ENCODE data around the gene SIRT4.

SIRT4 gene

GRCh38 chr12:120316798-120317223, 14.7 kb downstream of the SIRT4 start:
- Histone ChIP-seq H3K18ac (ENCODE audit: low read depth in 1 of 2, low read length in 2 of 2) (peak overlapping the region in 1 of 2 experiments; percentile 67), H3K36me3 (ENCODE audit: control insufficient read depth in 1 of 2, insufficient read depth in 2 of 2, low read depth in 1 of 2, low read length in 2 of 2) (no peaks in the 10 kb centered on the region)
- WGBS: 68% methylated on average over 7 of the region's 9 CpGs

GRCh38 chr12:120317224-120318105, 15.3 kb downstream of the SIRT4 start:
- Histone ChIP-seq H4K8ac (ENCODE audit: low read length) (peak overlapping the region; percentile 98), H3K9ac (ENCODE audit: low read length) (peak overlapping the region; percentile 93), H3K27ac (ENCODE audit: low read length, poor library complexity, severe bottlenecking) (peak overlapping the region; percentile 66), H2BK15ac (ENCODE audit: low read depth, poor library complexity, severe bottlenecking) (peak overlapping the region; percentile 9), H4K91ac (ENCODE audit: low read length) (peak overlapping the region; percentile 70), H3K27me3 (ENCODE audit: control insufficient read depth in 1 of 2, insufficient read depth in 1 of 2, low read length in 2 of 2) (peaks cover 0 to 10% of the 10 kb centered on the region in 2 experiments), H3K36me3 (ENCODE audit: control insufficient read depth in 1 of 2, insufficient read depth in 2 of 2, low read depth in 1 of 2, low read length in 2 of 2) (no peaks in the 10 kb centered on the region), H2BK12ac (ENCODE audit: low read length in 2 of 2) (no peak overlapping the region), H3K79me1 (replicated peaks; ENCODE audit: low read length, poor library complexity, severe bottlenecking) (peaks cover 2% of the 10 kb centered on the region), H2AK5ac (ENCODE audit: low read length, severe bottlenecking) (peak overlapping the region; percentile 35), H2AFZ (ENCODE audit: low read depth, low read length) (peak overlapping the region; percentile 98), H3K4ac (ENCODE audit: low read depth in 1 of 2, low read length in 2 of 2) (peak overlapping the region; percentile 59 to 73), H3K14ac (ENCODE audit: low read length in 2 of 2) (no peak overlapping the region), H3K18ac (ENCODE audit: low read depth in 1 of 2, low read length in 2 of 2) (peak overlapping the region; percentile 67 to 87), H2BK5ac (ENCODE audit: low read depth, low read length, poor library complexity, severe bottlenecking) (no peak overlapping the region), H2BK120ac (ENCODE audit: low read depth, low read length) (no peak overlapping the region), H3K4me2 (ENCODE audit: low read length, poor library complexity, severe bottlenecking) (peak overlapping the region; percentile 94), H3K4me1 (ENCODE audit: control insufficient read depth, insufficient read depth, low read depth, low read length) (peaks cover 5% of the 10 kb centered on the region), H3K9me3 (ENCODE audit: control insufficient read depth, low read length) (no peaks in the 10 kb centered on the region), H3K23ac (ENCODE audit: low read length in 2 of 2) (no peak overlapping the region), H3K4me3 (ENCODE audit: insufficient read depth in 1 of 2, low read depth in 1 of 2, low read length in 2 of 2) (peak overlapping the region; percentile 68 to 87)
- WGBS: under 1% methylated on average over 20 of the region's 42 CpGs
- peak; percentile 99 for DNase-seq

More at GRCh38 chr12:120316798-120317223, 14.7 kb downstream of the SIRT4 start:
- DNase-seq: no peak
- peaks cover 0 to 6% of the 10 kb centered on the region in 2 experiments for H3K27me3 ChIP-seq (ENCODE audit: control insufficient read depth in 1 of 2, insufficient read depth in 1 of 2, low read length in 2 of 2)
- no peak overlapping the region for H2BK12ac ChIP-seq (ENCODE audit: low read length in 2 of 2)
- H3K9ac ChIP-seq (ENCODE audit: low read length): peak overlapping the region; percentile 93
- no peak overlapping the region for H3K14ac ChIP-seq (ENCODE audit: low read length in 2 of 2)
- no peak overlapping the region for H2BK5ac ChIP-seq (ENCODE audit: low read depth, low read length, poor library complexity, severe bottlenecking)
- peak overlapping the region; percentile 98 for H4K8ac ChIP-seq (ENCODE audit: low read length)
- peak overlapping the region; percentile 63 for H2BK15ac ChIP-seq (ENCODE audit: low read depth, poor library complexity, severe bottlenecking)
- peak overlapping the region; percentile 68 to 87 for H3K4me3 ChIP-seq (ENCODE audit: insufficient read depth in 1 of 2, low read depth in 1 of 2, low read length in 2 of 2)
- H2BK120ac ChIP-seq (ENCODE audit: low read depth, low read length): no peak overlapping the region
- peak overlapping the region; percentile 59 to 73 for H3K4ac ChIP-seq (ENCODE audit: low read depth in 1 of 2, low read length in 2 of 2)
- H3K4me2 ChIP-seq (ENCODE audit: low read length, poor library complexity, severe bottlenecking): peak overlapping the region; percentile 94
- peak overlapping the region; percentile 96 for H2AK5ac ChIP-seq (ENCODE audit: low read length, severe bottlenecking)
- H3K27ac ChIP-seq (ENCODE audit: low read length, poor library complexity, severe bottlenecking): peak overlapping the region; percentile 66
- H4K91ac ChIP-seq (ENCODE audit: low read length): no peak overlapping the region
- no peak overlapping the region for H3K23ac ChIP-seq (ENCODE audit: low read length in 2 of 2)
- peaks cover 5% of the 10 kb centered on the region for H3K4me1 ChIP-seq (ENCODE audit: control insufficient read depth, insufficient read depth, low read depth, low read length)
- H3K9me3 ChIP-seq (ENCODE audit: control insufficient read depth, low read length): no peaks in the 10 kb centered on the region
- peaks cover 2% of the 10 kb centered on the region for H3K79me1 ChIP-seq (replicated peaks; ENCODE audit: low read length, poor library complexity, severe bottlenecking)
- peak overlapping the region; percentile 98 for H2AFZ ChIP-seq (ENCODE audit: low read depth, low read length)

GRCh38 chr12:120321382-120322202, 19.5 kb downstream of the SIRT4 start:
- 87% methylated on average over 11 of the region's 13 CpGs for WGBS
- Histone ChIP-seq H3K18ac (ENCODE audit: low read depth in 1 of 2, low read length in 2 of 2) (no peak overlapping the region), H3K4me2 (ENCODE audit: low read length, poor library complexity, severe bottlenecking) (no peak overlapping the region), H3K27ac (ENCODE audit: low read length, poor library complexity, severe bottlenecking) (no peak overlapping the region), H3K4me3 (ENCODE audit: insufficient read depth in 1 of 2, low read depth in 1 of 2, low read length in 2 of 2) (no peak overlapping the region), H2BK120ac (ENCODE audit: low read depth, low read length) (no peak overlapping the region), H3K36me3 (ENCODE audit: control insufficient read depth in 1 of 2, insufficient read depth in 2 of 2, low read depth in 1 of 2, low read length in 2 of 2) (no peaks in the 10 kb centered on the region), H2BK15ac (ENCODE audit: low read depth, poor library complexity, severe bottlenecking) (no peak overlapping the region), H2AFZ (ENCODE audit: low read depth, low read length) (no peak overlapping the region), H3K23ac (ENCODE audit: low read length in 2 of 2) (no peak overlapping the region), H3K9ac (ENCODE audit: low read length) (no peak overlapping the region), H2BK5ac (ENCODE audit: low read depth, low read length, poor library complexity, severe bottlenecking) (no peak overlapping the region), H3K79me1 (replicated peaks; ENCODE audit: low read length, poor library complexity, severe bottlenecking) (peaks cover 2% of the 10 kb centered on the region), H4K8ac (ENCODE audit: low read length) (no peak overlapping the region), H3K14ac (ENCODE audit: low read length in 2 of 2) (no peak overlapping the region), H2AK5ac (ENCODE audit: low read length, severe bottlenecking) (no peak overlapping the region), H3K4me1 (ENCODE audit: control insufficient read depth, insufficient read depth, low read depth, low read length) (peaks cover 9% of the 10 kb centered on the region), H4K91ac (ENCODE audit: low read length) (no peak overlapping the region), H3K4ac (ENCODE audit: low read depth in 1 of 2, low read length in 2 of 2) (no peak overlapping the region), H2BK12ac (ENCODE audit: low read length in 2 of 2) (no peak overlapping the region), H3K9me3 (ENCODE audit: control insufficient read depth, low read length) (no peaks in the 10 kb centered on the region), H3K27me3 (ENCODE audit: control insufficient read depth in 1 of 2, insufficient read depth in 1 of 2, low read length in 2 of 2) (peaks cover 0 to 10% of the 10 kb centered on the region in 2 experiments)
- no peak for DNase-seq

DNA sequence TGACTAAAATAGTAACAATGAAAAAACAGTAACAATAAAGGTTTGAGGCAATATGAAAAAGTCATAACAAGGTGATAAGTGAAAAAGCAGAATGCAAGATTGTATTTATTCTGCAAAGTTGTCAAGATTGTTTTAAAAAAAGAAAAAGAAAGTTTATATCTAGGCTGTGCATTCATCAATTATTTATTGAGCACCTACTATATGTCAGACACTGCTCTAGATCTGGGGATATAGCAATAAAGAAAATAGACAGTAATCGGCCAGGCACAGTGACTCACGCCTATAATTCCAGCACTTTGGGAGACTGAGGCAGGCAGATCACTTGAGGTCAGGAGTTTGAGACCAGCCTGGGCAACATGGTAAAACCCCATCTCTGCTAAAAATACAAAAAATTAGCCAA, 21.7 kb downstream of the SIRT4 start:
- Histone ChIP-seq H2AK5ac (ENCODE audit: low read length, severe bottlenecking) (no peak overlapping the region), H3K36me3 (ENCODE audit: control insufficient read depth in 1 of 2, insufficient read depth in 2 of 2, low read depth in 1 of 2, low read length in 2 of 2) (no peaks in the 10 kb centered on the region), H3K14ac (ENCODE audit: low read length in 2 of 2) (no peak overlapping the region), H3K4me1 (ENCODE audit: control insufficient read depth, insufficient read depth, low read depth, low read length) (peaks cover 4% of the 10 kb centered on the region), H3K9ac (ENCODE audit: low read length) (no peak overlapping the region), H2BK12ac (ENCODE audit: low read length in 2 of 2) (no peak overlapping the region), H3K9me3 (ENCODE audit: control insufficient read depth, low read length) (no peaks in the 10 kb centered on the region), H4K8ac (ENCODE audit: low read length) (no peak overlapping the region), H4K91ac (ENCODE audit: low read length) (no peak overlapping the region), H3K23ac (ENCODE audit: low read length in 2 of 2) (no peak overlapping the region), H3K4ac (ENCODE audit: low read depth in 1 of 2, low read length in 2 of 2) (no peak overlapping the region), H2BK15ac (ENCODE audit: low read depth, poor library complexity, severe bottlenecking) (no peak overlapping the region), H2BK120ac (ENCODE audit: low read depth, low read length) (no peak overlapping the region), H2BK5ac (ENCODE audit: low read depth, low read length, poor library complexity, severe bottlenecking) (no peak overlapping the region), H3K4me2 (ENCODE audit: low read length, poor library complexity, severe bottlenecking) (no peak overlapping the region), H3K27ac (ENCODE audit: low read length, poor library complexity, severe bottlenecking) (no peak overlapping the region), H2AFZ (ENCODE audit: low read depth, low read length) (no peak overlapping the region), H3K79me1 (replicated peaks; ENCODE audit: low read length, poor library complexity, severe bottlenecking) (no peaks in the 10 kb centered on the region), H3K18ac (ENCODE audit: low read depth in 1 of 2, low read length in 2 of 2) (no peak overlapping the region), H3K27me3 (ENCODE audit: control insufficient read depth in 1 of 2, insufficient read depth in 1 of 2, low read length in 2 of 2) (peaks cover 0 to 17% of the 10 kb centered on the region in 2 experiments), H3K4me3 (ENCODE audit: insufficient read depth in 1 of 2, low read depth in 1 of 2, low read length in 2 of 2) (no peak overlapping the region)
- no peak for DNase-seq
- WGBS: 92% methylated on average over 2 of the region's 2 CpGs
